CD4-positive, alpha-beta memory T cell (primary cell): ENCODE results near the gene HOXB5. TPM values are rescaled to one million over a fixed set of nuclear protein-coding genes. Genes with fewer than 3 reads are reported as not detected.
A peak's percentile ranks its signal among the peaks of the same experiment; 100 is the strongest.

Experiments used
- CTCF ChIA-PET: fragments of 350-600 bp; sonication (Branson Sonifier 250); formaldehyde crosslinking; loops from one replicate; lab custom pipeline; 2021; ENCODE audit warnings: inconsistent platforms; ENCODE audit not compliant: partially characterized antibody; lab: Charles Lee
- POLR2A ChIA-PET: fragments of 350-600 bp; sonication (Branson Sonifier 250); formaldehyde crosslinking; loops from one replicate; lab custom pipeline; 2021; ENCODE audit not compliant: partially characterized antibody; lab: Charles Lee
- DNase-seq, 5 donors: peaks; one replicate each; pipeline versions ENCODE4 v3.0.0 to v3.0.0-alpha.2; 2020 to 2022; ENCODE audit warnings: mixed read lengths in 1 of 5
- H3K27ac ChIP-seq: one replicate; pipeline ENCODE4 v1.7.0; 2013; ENCODE audit warnings: low read depth, low read length
- H3K27me3 ChIP-seq: 2 replicates; pipeline ENCODE4 v1.7.0; 2013; ENCODE audit warnings: mild to moderate bottlenecking, low read length, moderate library complexity; ENCODE audit not compliant: insufficient read depth
- H3K36me3 ChIP-seq: 2 replicates; pipeline ENCODE4 v1.7.0; 2013; ENCODE audit warnings: mild to moderate bottlenecking, low read length, moderate library complexity; ENCODE audit not compliant: insufficient read depth
- H3K4me1 ChIP-seq: 2 replicates; pipeline ENCODE4 v1.7.0; 2013; ENCODE audit warnings: mild to moderate bottlenecking, low read length, moderate library complexity; ENCODE audit not compliant: insufficient read depth
- H3K4me3 ChIP-seq, 2 donors: one replicate each; pipeline ENCODE4 v1.7.0; 2013; ENCODE audit warnings: low read length in 2 of 2, mild to moderate bottlenecking in 1 of 2
- H3K9me3 ChIP-seq, 2 donors: one replicate each; pipeline ENCODE4 v1.7.0; 2013; ENCODE audit warnings: low read length in 2 of 2, control low read depth in 1 of 2; ENCODE audit not compliant: control insufficient read depth in 1 of 2
- H3K27ac Mint-ChIP-seq, 7 donors: one replicate each; pipeline ENCODE4 v1.8.0; 2020 to 2021; ENCODE audit warnings: mixed read lengths in 7 of 7, mild to moderate bottlenecking in 6 of 7, inconsistent platforms in 3 of 7, moderate library complexity in 3 of 7
- H3K27me3 Mint-ChIP-seq, 2 donors: one replicate each; pipeline ENCODE4 v1.8.0; 2020 to 2021; ENCODE audit warnings: mixed read lengths in 2 of 2
- H3K36me3 Mint-ChIP-seq, 2 donors: one replicate each; pipeline ENCODE4 v1.8.0; 2020 to 2021; ENCODE audit warnings: mixed read lengths in 2 of 2, inconsistent platforms in 1 of 2, mild to moderate bottlenecking in 1 of 2
- H3K4me1 Mint-ChIP-seq, 4 donors: one replicate each; pipeline ENCODE4 v1.8.0; 2020 to 2021; ENCODE audit warnings: mixed read lengths in 4 of 4, mild to moderate bottlenecking in 1 of 4
- H3K4me3 Mint-ChIP-seq, 8 donors: one replicate each; pipeline ENCODE4 v1.8.0; 2020 to 2021; ENCODE audit warnings: mixed read lengths in 8 of 8, mild to moderate bottlenecking in 7 of 8, moderate library complexity in 6 of 8, inconsistent platforms in 3 of 8
- H3K9me3 Mint-ChIP-seq, 8 donors: one replicate each; pipeline ENCODE4 v1.8.0; 2020 to 2021; ENCODE audit warnings: mixed read lengths in 8 of 8, mild to moderate bottlenecking in 5 of 8, inconsistent platforms in 3 of 8, moderate library complexity in 1 of 8
- intact Hi-C: fragments of 100-400 bp; cut with micrococcal nuclease; formaldehyde crosslinking; loops from one replicate; pipeline ENCODE4 v1.15.1; 2023
- polyA plus RNA-seq, 2 donors: library from polyadenylated mRNA; unstranded; fragments of 300-500 nt; fragmentation: Illumina TruSeq; gene quantifications; one replicate each; pipeline ENCODE4 v1.2.3, GENCODE V29; 2021
- total RNA-seq, 2 experiments: library from RNA; stranded (reverse); gene quantifications; one replicate each; pipeline ENCODE4 v1.2.3, GENCODE V29; 2021

The HOXB5 gene
- total and polyA plus RNA-seq, 4 experiments from 2014 or later, result not detected

DNA sequence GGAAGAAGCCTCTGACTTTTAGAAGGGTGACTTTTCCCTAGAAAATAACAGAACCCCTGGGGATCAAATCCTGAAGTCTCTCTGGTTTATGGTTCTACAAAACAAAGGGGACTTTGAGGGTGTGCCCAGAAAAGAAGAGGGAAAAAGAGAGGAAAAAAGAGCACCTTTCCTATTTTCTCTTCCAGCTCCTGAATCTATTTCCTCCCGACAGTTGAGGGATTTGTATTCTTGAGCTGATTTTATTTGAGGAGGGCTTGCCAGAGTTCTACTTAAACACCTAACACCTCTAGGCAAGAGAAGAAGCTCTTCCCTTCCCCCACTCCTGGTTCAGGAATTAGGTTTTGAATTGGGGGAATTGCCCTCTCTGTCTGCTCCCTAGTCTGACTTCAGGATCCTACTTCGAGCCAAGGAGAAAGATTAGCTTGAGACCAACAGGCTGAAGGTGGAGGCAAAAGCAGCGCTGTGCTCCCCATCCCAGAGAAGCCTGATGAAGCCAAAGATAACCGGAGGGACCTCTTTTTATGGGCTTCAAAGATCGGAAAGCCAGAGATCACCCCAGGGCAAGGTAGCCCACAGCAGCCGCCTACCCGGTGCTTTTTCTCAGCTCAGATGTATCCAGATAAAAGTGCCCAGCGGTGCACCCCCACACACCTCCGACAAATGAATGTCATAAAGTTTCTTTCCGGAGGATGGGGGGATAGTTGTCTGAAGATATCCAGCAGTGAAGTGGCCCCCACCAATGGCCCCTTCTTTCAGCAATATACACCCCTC, 4.3 kb downstream of the HOXB5 start:
- H3K27ac Mint-ChIP-seq, result no peak overlapping the region
- H3K4me3 Mint-ChIP-seq, result no peak overlapping the region
- peaks cover 0 to 2% (median 0%) of the 10 kb centered on the region in 8 donors for H3K9me3 Mint-ChIP-seq
- H3K27me3 ChIP-seq, result peaks cover 36% of the 10 kb centered on the region
- no peak overlapping the region for H3K27ac ChIP-seq
- peaks cover 18 to 49% (median 38%) of the 10 kb centered on the region in 4 donors for H3K4me1 Mint-ChIP-seq
- H3K27me3 Mint-ChIP-seq, result peaks cover 44 to 68% of the 10 kb centered on the region in 2 donors
- no peaks in the 10 kb centered on the region for H3K9me3 ChIP-seq
- ChIA-PET POLR2A (no interaction called here), CTCF (interaction anchor here (1.4 to 2.6 kb wide), 4 partner anchors 100 to 281 kb away, joined by 4 to 11 read pairs (median 6); no protein-coding TSS in a partner anchor)
- no peak overlapping the region for H3K4me3 ChIP-seq
- no peaks in the 10 kb centered on the region for H3K36me3 ChIP-seq
- H3K4me1 ChIP-seq, result peaks cover 36% of the 10 kb centered on the region
- DNase-seq, result no peak
- H3K36me3 Mint-ChIP-seq, result peaks cover 0 to 5% of the 10 kb centered on the region in 2 donors
- intact Hi-C loops, result no loop called here

GRCh38 chr17:48588528-48588927, 5.1 kb downstream of the HOXB5 start:
- no peak overlapping the region for H3K27ac Mint-ChIP-seq
- H3K27me3 ChIP-seq, result peaks cover 36% of the 10 kb centered on the region
- H3K4me3 Mint-ChIP-seq, result peak overlapping the region in 1 of 8 donors; percentile 50
- intact Hi-C loops, result no loop called here
- no peak for DNase-seq
- peaks cover 0 to 2% (median 0%) of the 10 kb centered on the region in 8 donors for H3K9me3 Mint-ChIP-seq
- H3K4me1 ChIP-seq, result peaks cover 34% of the 10 kb centered on the region
- no peaks in the 10 kb centered on the region for H3K36me3 ChIP-seq
- H3K27ac ChIP-seq, result no peak overlapping the region
- H3K4me1 Mint-ChIP-seq, result peaks cover 18 to 47% (median 34%) of the 10 kb centered on the region in 4 donors
- no peaks in the 10 kb centered on the region for H3K9me3 ChIP-seq
- no peak overlapping the region for H3K4me3 ChIP-seq
- CTCF ChIA-PET, result interaction anchor here (1.0 to 2.6 kb wide), 6 partner anchors 99 to 280 kb away, joined by 3 to 11 read pairs (median 4); no protein-coding TSS in a partner anchor
- H3K36me3 Mint-ChIP-seq, result peaks cover 0 to 5% of the 10 kb centered on the region in 2 donors
- POLR2A ChIA-PET, result interaction anchor here (1.4 kb wide), 1 partner anchor 88 kb away, joined by 3 read pairs; no protein-coding TSS in a partner anchor
- peaks cover 47 to 69% of the 10 kb centered on the region in 2 donors for H3K27me3 Mint-ChIP-seq

DNA sequence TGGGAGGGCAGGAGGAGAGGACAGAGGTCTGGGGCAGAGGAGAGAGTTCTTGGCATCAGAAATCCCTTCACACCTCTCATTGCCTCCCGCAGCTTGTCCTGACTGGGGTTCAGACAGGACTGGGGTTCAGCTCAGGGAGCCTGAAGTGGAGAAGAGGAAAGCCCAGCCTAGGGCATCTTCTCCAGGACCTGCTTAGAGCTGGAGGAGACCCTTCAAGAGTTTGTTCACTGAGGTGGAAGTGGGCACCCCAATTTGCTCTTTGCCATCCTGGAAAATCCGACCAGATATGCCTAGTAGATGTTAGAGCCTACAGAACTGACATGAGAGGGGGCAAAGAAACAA, 5.5 kb downstream of the HOXB5 start:
- intact Hi-C loops, result no loop called here
- H3K27ac Mint-ChIP-seq, result peak overlapping the region in 1 of 7 donors; percentile 2
- H3K36me3 ChIP-seq, result no peaks in the 10 kb centered on the region
- peaks cover 29% of the 10 kb centered on the region for H3K4me1 ChIP-seq
- ChIA-PET POLR2A (interaction anchor here (1.4 to 2.3 kb wide), 2 partner anchors 87 to 254 kb away, joined by 3 to 6 read pairs; no protein-coding TSS in a partner anchor), CTCF (interaction anchor here (0.8 to 2.6 kb wide), 9 partner anchors 99 to 563 kb away, joined by 3 to 11 read pairs (median 4); no protein-coding TSS in a partner anchor)
- H3K9me3 ChIP-seq, result no peaks in the 10 kb centered on the region
- H3K27me3 Mint-ChIP-seq, result peaks cover 49 to 69% of the 10 kb centered on the region in 2 donors
- peaks cover 32% of the 10 kb centered on the region for H3K27me3 ChIP-seq
- H3K36me3 Mint-ChIP-seq, result peaks cover 0 to 5% of the 10 kb centered on the region in 2 donors
- no peak for DNase-seq
- peaks cover 16 to 42% (median 32%) of the 10 kb centered on the region in 4 donors for H3K4me1 Mint-ChIP-seq
- H3K4me3 Mint-ChIP-seq, result no peak overlapping the region
- H3K27ac ChIP-seq, result no peak overlapping the region
- H3K9me3 Mint-ChIP-seq, result peaks cover 0 to 2% (median 0%) of the 10 kb centered on the region in 8 donors
- H3K4me3 ChIP-seq, result no peak overlapping the region

GRCh38 chr17:48587276-48588073, 6.1 kb downstream of the HOXB5 start:
- H3K27ac ChIP-seq, result no peak overlapping the region
- H3K27me3 Mint-ChIP-seq, result peaks cover 50 to 69% of the 10 kb centered on the region in 2 donors
- DNase-seq, result no peak
- peak overlapping the region in 2 of 7 donors; percentile 2 to 55 for H3K27ac Mint-ChIP-seq
- no peak overlapping the region for H3K4me3 ChIP-seq
- peaks cover 27% of the 10 kb centered on the region for H3K4me1 ChIP-seq
- peaks cover 0 to 2% (median 0%) of the 10 kb centered on the region in 8 donors for H3K9me3 Mint-ChIP-seq
- peaks cover 10 to 41% (median 29%) of the 10 kb centered on the region in 4 donors for H3K4me1 Mint-ChIP-seq
- POLR2A ChIA-PET, result interaction anchor here (1.2 to 2.3 kb wide), 4 partner anchors 9 to 253 kb away, joined by 3 to 6 read pairs (median 4); partner anchors contain the start of gene HOXB4
- peaks cover 29% of the 10 kb centered on the region for H3K27me3 ChIP-seq
- H3K36me3 ChIP-seq, result no peaks in the 10 kb centered on the region
- intact Hi-C loops, result no loop called here
- CTCF ChIA-PET, result interaction anchor here (0.8 to 2.6 kb wide), 10 partner anchors 26 to 562 kb away, joined by 3 to 11 read pairs (median 4); no protein-coding TSS in a partner anchor
- H3K9me3 ChIP-seq, result no peaks in the 10 kb centered on the region
- H3K36me3 Mint-ChIP-seq, result peaks cover 0 to 5% of the 10 kb centered on the region in 2 donors
- peak overlapping the region in 5 of 8 donors; percentile 29 to 61 (median 36) for H3K4me3 Mint-ChIP-seq

GRCh38 chr17:48586355-48587258, 7.0 kb downstream of the HOXB5 start:
- H3K4me3 Mint-ChIP-seq, result peak overlapping the region; percentile 90 to 97 (median 94)
- H3K4me3 ChIP-seq, result peak overlapping the region; percentile 73 to 98
- H3K9me3 ChIP-seq, result no peaks in the 10 kb centered on the region
- intact Hi-C loops, result no loop called here
- peaks cover 49 to 70% of the 10 kb centered on the region in 2 donors for H3K27me3 Mint-ChIP-seq
- peaks cover 29% of the 10 kb centered on the region for H3K4me1 ChIP-seq
- ChIA-PET POLR2A (interaction anchor here (1.2 to 2.3 kb wide), 3 partner anchors 9 to 253 kb away, joined by 3 to 6 read pairs (median 4); partner anchors contain the start of gene HOXB4), CTCF (interaction anchor here (0.7 to 2.6 kb wide), 8 partner anchors 26 to 561 kb away, joined by 3 to 11 read pairs (median 4); no protein-coding TSS in a partner anchor)
- no peak overlapping the region for H3K27ac ChIP-seq
- H3K27ac Mint-ChIP-seq, result peak overlapping the region in 3 of 7 donors; percentile 11 to 82 (median 69)
- H3K36me3 Mint-ChIP-seq, result peaks cover 0 to 5% of the 10 kb centered on the region in 2 donors
- peaks cover 34% of the 10 kb centered on the region for H3K27me3 ChIP-seq
- peaks cover 12 to 46% (median 29%) of the 10 kb centered on the region in 4 donors for H3K4me1 Mint-ChIP-seq
- H3K9me3 Mint-ChIP-seq, result peaks cover 0 to 2% (median 0%) of the 10 kb centered on the region in 8 donors
- no peak for DNase-seq
- no peaks in the 10 kb centered on the region for H3K36me3 ChIP-seq

GRCh38 chr17:48584223-48584741, 9.3 kb downstream of the HOXB5 start:
- H3K36me3 ChIP-seq, result no peaks in the 10 kb centered on the region
- intact Hi-C loops, result no loop called here
- Mint-ChIP-seq H3K36me3 (peaks cover 0 to 5% of the 10 kb centered on the region in 2 donors), H3K27me3 (peaks cover 56 to 73% of the 10 kb centered on the region in 2 donors), H3K9me3 (no peaks in the 10 kb centered on the region), H3K4me1 (peaks cover 14 to 63% (median 39%) of the 10 kb centered on the region in 4 donors), H3K4me3 (peak overlapping the region in 6 of 8 donors; percentile 12 to 58 (median 51)), H3K27ac (peak overlapping the region in 1 of 7 donors; percentile 66)
- H3K27me3 ChIP-seq, result peaks cover 40% of the 10 kb centered on the region
- no peak for DNase-seq
- POLR2A ChIA-PET, result no interaction called here
- H3K27ac ChIP-seq, result no peak overlapping the region
- H3K9me3 ChIP-seq, result no peaks in the 10 kb centered on the region
- no peak overlapping the region for H3K4me3 ChIP-seq
- peaks cover 47% of the 10 kb centered on the region for H3K4me1 ChIP-seq
- CTCF ChIA-PET, result interaction anchor here (0.8 to 2.6 kb wide), 5 partner anchors 12 to 249 kb away, joined by 3 to 18 read pairs (median 4); no protein-coding TSS in a partner anchor
